Fibroblast of mammary gland (primary cell): ENCODE results near the gene SNAPIN.
A peak's percentile ranks its signal among the peaks of the same experiment; 100 is the strongest.

Experiments used
- DNase-seq: peaks from one replicate; pipeline ENCODE4 v3.0.0-alpha.2; 2010; ENCODE audit warnings: low read depth
- H3K4me3 ChIP-seq: 2 replicates; pipeline ENCODE4 v1.5.1; 2011; ENCODE audit warnings: low read depth, mild to moderate bottlenecking, low read length, moderate library complexity; ENCODE audit not compliant: control insufficient read depth
- TF ChIP-seq, protein P1 (sequence below): conservative IDR thresholded peaks from 2 replicates; pipeline ENCODE4 v1.5.1; 2011; ENCODE audit warnings: low read depth, low read length, inconsistent platforms; ENCODE audit not compliant: control insufficient read depth, insufficient read depth

The SNAPIN gene, protein sequence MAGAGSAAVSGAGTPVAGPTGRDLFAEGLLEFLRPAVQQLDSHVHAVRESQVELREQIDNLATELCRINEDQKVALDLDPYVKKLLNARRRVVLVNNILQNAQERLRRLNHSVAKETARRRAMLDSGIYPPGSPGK

DNA sequence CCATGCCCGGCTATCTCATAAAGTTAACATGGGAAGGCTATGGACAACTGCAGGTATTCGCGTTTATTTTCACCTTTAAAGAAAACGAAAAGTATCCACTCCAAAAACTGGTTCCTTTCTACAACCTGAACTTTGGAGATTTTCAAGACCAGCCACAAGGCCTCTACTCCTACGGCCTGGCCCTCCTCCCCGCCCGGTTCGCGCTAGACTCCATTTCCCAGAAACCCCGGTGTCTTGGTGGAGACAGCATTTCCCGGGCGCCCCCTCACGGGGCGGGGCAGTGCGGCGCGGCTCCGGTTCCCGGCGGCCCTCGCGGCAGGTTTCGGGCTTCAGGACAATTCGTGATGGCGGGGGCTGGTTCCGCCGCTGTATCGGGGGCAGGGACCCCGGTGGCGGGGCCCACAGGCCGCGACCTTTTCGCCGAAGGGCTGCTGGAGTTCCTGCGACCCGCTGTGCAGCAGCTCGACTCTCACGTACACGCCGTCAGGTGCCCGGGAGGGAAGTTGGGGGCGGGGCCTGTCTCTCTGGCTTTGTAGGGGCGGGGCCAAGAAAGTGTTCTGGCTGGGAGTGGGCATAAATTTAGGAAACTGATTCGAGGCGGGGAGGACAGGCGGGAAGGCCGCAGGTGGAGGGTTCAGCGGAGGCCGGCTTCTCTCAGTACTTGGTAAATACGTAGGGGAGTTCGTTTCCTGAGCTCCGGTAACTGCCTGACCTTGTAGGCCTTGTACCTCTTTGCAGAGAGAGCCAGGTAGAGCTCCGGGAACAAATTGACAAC, at the start of gene SNAPIN:
Gene SNAPIN (plus strand): TSS at position 304 of the 775 bp plus-strand sequence. CDS start 41 bp downstream, at position 345.
- peak; percentile 82 for DNase-seq
- TF ChIP-seq, protein P1, sequence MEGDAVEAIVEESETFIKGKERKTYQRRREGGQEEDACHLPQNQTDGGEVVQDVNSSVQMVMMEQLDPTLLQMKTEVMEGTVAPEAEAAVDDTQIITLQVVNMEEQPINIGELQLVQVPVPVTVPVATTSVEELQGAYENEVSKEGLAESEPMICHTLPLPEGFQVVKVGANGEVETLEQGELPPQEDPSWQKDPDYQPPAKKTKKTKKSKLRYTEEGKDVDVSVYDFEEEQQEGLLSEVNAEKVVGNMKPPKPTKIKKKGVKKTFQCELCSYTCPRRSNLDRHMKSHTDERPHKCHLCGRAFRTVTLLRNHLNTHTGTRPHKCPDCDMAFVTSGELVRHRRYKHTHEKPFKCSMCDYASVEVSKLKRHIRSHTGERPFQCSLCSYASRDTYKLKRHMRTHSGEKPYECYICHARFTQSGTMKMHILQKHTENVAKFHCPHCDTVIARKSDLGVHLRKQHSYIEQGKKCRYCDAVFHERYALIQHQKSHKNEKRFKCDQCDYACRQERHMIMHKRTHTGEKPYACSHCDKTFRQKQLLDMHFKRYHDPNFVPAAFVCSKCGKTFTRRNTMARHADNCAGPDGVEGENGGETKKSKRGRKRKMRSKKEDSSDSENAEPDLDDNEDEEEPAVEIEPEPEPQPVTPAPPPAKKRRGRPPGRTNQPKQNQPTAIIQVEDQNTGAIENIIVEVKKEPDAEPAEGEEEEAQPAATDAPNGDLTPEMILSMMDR, result no peak
- peak within 1 kb of the TSS; percentile 90 for H3K4me3 ChIP-seq

DNA sequence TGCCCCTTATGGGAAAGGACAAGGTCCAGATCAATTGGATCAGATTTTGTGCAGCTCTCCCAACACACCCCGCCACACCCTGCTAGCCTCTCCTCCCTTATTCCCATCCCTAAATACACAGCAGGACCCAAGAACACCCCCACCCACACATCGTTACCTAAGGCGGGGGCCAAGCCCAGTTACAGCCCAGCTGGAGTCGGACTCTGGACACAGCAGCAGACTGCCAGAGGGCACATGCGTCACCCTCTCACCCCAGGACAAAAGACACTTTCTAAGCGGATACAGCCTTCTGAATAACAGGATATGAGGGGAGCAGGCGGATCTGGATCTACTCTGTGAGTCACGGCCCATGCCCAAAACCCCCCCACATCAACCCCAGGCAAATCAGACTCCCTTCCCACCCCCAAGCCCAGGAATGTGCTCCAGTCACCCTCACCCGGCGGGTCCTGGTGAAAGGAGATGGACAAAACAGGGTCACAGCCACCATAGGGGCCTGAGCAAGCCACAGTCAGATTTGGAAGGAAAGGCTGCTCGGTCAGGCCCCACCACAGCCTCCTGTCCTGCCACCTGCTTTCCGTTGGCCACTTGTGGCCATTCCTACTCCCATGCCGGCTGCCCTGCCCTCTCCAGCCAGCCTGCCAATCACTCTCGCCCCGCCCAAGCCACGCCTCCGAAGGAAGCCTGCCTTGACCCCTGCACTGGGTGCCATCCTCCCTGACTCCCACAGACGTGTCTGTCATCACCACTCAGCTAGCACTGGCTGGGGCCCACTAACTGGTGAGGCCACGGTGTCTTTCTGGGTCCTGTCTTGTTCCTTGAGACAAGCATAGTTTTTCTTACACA, 49.5 kb upstream of the SNAPIN start:
- TF ChIP-seq, protein P1, result no peak
- peak; percentile 98 for DNase-seq
- peak overlapping the region; percentile 94 for H3K4me3 ChIP-seq

DNA sequence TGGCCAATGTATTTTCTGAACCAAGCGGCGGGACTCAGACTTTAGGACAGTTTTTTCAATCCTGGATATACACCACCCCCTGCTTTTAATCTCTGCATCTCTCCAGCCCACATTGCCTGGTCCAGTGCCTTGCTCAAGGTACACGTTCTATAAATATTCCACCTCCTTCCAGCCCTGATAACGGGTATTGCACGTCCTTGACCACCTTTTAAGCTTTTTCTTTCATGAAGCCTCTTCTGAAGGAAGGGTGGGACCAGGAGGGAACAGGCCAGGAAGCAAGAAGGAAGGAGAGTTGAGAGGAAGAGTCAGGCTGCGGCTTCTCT, 49.0 kb upstream of the SNAPIN start:
- H3K4me3 ChIP-seq, result peak overlapping the region; percentile 94
- DNase-seq, result no peak
- TF ChIP-seq, protein P1, result no peak

DNA sequence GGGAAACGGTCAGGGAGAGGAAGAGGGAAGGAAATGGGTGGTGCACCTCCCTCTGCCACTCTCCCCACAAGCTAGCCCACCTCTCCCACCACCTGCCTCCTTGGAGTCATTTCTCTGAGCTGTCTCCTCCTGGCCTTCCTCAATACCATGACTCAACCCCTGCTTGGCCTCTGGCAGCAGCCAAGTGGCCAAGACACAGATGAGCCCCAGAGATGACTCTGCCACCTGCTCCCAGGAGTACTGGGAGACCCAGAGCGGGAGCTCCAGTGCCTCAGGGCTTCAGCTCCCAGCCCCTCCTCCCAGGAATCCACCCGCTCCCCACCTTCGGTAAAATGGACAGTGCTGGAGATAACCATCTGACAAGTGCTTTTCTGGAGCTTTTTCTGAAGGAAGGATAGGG, 48.2 kb upstream of the SNAPIN start:
- peak; percentile 80 for DNase-seq
- H3K4me3 ChIP-seq, result peak overlapping the region; percentile 94
- TF ChIP-seq, protein P1, result no peak

DNA sequence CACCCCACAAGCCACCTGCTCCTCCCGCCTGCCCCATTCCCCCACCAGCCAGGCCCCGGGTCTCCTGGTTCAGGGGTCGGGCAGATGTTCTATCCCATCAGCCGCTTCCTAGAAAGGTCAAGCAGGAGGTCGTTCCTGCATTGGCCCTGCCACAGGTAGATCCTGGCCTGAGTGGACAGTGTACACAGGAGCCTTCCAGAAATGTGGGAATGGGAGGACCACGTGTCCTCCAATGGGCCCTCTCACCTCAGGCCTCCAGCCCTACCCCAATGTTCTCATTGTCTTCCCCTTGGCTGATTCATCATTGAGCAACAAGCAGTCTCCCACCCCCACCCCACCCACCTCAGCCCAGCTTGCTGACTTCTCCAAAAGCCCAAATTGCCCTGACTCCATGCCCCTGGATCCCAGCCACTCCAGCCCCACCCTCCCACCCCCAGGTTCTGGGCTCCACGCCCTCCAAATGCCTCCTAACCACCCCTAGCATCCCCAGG, 47.6 kb upstream of the SNAPIN start:
- DNase-seq, result peak; percentile 93
- peak overlapping the region; percentile 94 for H3K4me3 ChIP-seq
- TF ChIP-seq, protein P1, result no peak

DNA sequence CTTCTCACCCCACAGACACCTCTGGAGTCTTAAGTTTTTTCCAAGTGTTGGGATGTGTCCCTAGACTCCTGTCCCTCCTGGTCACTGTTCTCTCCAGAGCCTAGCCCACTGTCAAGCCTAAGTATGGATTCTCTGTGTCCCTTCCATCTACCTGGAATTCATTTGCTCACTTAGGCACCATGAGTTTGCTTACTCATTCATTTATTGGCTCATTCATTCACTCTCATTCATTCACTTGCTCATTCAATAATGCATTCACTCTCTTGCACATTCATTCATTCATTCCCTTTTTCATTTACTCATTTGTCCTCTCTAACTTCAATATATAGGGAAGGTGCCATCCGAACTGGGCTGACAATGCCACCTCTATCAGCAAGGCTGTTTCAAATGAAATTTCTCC, 47.1 kb upstream of the SNAPIN start:
- peak overlapping the region; percentile 94 for H3K4me3 ChIP-seq
- peak; percentile 55 for DNase-seq
- TF ChIP-seq, protein P1, result no peak
